Measurements from ENCODE around the gene FNBP1L. TPM values are rescaled to one million over a fixed set of nuclear protein-coding genes. Genes with fewer than 3 reads are reported as not detected.

Gene FNBP1L
- total RNA-seq, 3 donors from 2014 or later = 1.2 to 3.0 (median 1.9) TPM

DNA sequence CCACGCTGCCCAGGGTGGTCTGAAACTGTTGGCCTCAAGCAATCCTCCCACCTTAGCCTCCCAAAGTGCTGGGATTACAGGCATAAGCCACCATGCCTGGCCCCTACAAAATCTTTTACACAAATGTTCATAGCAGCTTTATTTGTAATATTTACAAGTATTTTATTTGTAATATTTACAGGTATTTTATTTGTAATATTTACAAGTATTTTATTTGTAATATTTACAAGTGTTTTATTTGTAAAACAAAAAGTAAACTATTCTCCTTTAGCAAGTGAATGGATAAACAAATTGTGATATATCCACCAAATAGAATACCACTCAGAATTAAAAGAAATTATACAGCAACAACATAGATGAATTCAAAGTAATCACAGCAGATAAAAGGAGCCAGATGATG, 11.4 kb upstream of the FNBP1L start:
- Mint-ChIP-seq H3K36me3 (ENCODE audit: insufficient read depth) (no peaks in the 10 kb centered on the region), H3K4me1 (ENCODE audit: low read depth) (peaks cover 3% of the 10 kb centered on the region), H3K4me3 (no peak overlapping the region), H3K27me3 (ENCODE audit: low read depth) (peaks cover 14% of the 10 kb centered on the region), H3K9me3 (no peaks in the 10 kb centered on the region)
- DNase-seq (no peak), ATAC-seq (no peak)

- peak; percentile 52 to 64 for ATAC-seq
- Mint-ChIP-seq H3K36me3 (ENCODE audit: insufficient read depth) (no peaks in the 10 kb centered on the region), H3K4me3 (no peak overlapping the region), H3K27me3 (ENCODE audit: low read depth) (peaks cover 19% of the 10 kb centered on the region), H3K4me1 (ENCODE audit: low read depth) (peaks cover 4% of the 10 kb centered on the region), H3K9me3 (no peaks in the 10 kb centered on the region)
- no peak for DNase-seq
Measured at GRCh38 chr1:93437976-93438605, 9.8 kb upstream of the FNBP1L start.

- no peaks in the 10 kb centered on the region for H3K9me3 Mint-ChIP-seq
- DNase-seq = no peak
- ATAC-seq = no peak
- H3K36me3 Mint-ChIP-seq (ENCODE audit: insufficient read depth) = no peaks in the 10 kb centered on the region
- peaks cover 19% of the 10 kb centered on the region for H3K27me3 Mint-ChIP-seq (ENCODE audit: low read depth)
- H3K4me3 Mint-ChIP-seq = no peak overlapping the region
- peaks cover 4% of the 10 kb centered on the region for H3K4me1 Mint-ChIP-seq (ENCODE audit: low read depth)
Measured at GRCh38 chr1:93438716-93439115, 9.2 kb upstream of the FNBP1L start.

GRCh38 chr1:93440272-93440671, 7.6 kb upstream of the FNBP1L start:
- Mint-ChIP-seq H3K9me3 (no peaks in the 10 kb centered on the region), H3K4me1 (ENCODE audit: low read depth) (peaks cover 4% of the 10 kb centered on the region), H3K4me3 (no peak overlapping the region), H3K27me3 (ENCODE audit: low read depth) (peaks cover 18% of the 10 kb centered on the region), H3K36me3 (ENCODE audit: insufficient read depth) (no peaks in the 10 kb centered on the region)
- DNase-seq = no peak
- no peak for ATAC-seq

- peaks cover 4% of the 10 kb centered on the region for H3K4me1 Mint-ChIP-seq (ENCODE audit: low read depth)
- DNase-seq = no peak
- no peak overlapping the region for H3K4me3 Mint-ChIP-seq
- no peaks in the 10 kb centered on the region for H3K36me3 Mint-ChIP-seq (ENCODE audit: insufficient read depth)
- peaks cover 22% of the 10 kb centered on the region for H3K27me3 Mint-ChIP-seq (ENCODE audit: low read depth)
- no peaks in the 10 kb centered on the region for H3K9me3 Mint-ChIP-seq
- no peak for ATAC-seq
Measured at GRCh38 chr1:93440706-93441105, 7.2 kb upstream of the FNBP1L start.

GRCh38 chr1:93441589-93441988, 6.3 kb upstream of the FNBP1L start:
- ATAC-seq (no peak), DNase-seq (no peak)
- Mint-ChIP-seq H3K9me3 (no peaks in the 10 kb centered on the region), H3K36me3 (ENCODE audit: insufficient read depth) (no peaks in the 10 kb centered on the region), H3K4me3 (no peak overlapping the region), H3K4me1 (ENCODE audit: low read depth) (peaks cover 4% of the 10 kb centered on the region), H3K27me3 (ENCODE audit: low read depth) (peaks cover 27% of the 10 kb centered on the region)

GRCh38 chr1:93442008-93442666, 5.8 kb upstream of the FNBP1L start:
- Mint-ChIP-seq H3K27me3 (ENCODE audit: low read depth) (peaks cover 32% of the 10 kb centered on the region), H3K4me3 (no peak overlapping the region), H3K4me1 (ENCODE audit: low read depth) (peaks cover 7% of the 10 kb centered on the region), H3K9me3 (no peaks in the 10 kb centered on the region), H3K36me3 (ENCODE audit: insufficient read depth) (no peaks in the 10 kb centered on the region)
- ATAC-seq (no peak), DNase-seq (no peak)

GRCh38 chr1:93442741-93443140, 5.2 kb upstream of the FNBP1L start:
- Mint-ChIP-seq H3K9me3 (no peaks in the 10 kb centered on the region), H3K4me1 (ENCODE audit: low read depth) (peaks cover 12% of the 10 kb centered on the region), H3K27me3 (ENCODE audit: low read depth) (peaks cover 35% of the 10 kb centered on the region), H3K36me3 (ENCODE audit: insufficient read depth) (no peaks in the 10 kb centered on the region), H3K4me3 (no peak overlapping the region)
- ATAC-seq = no peak
- no peak for DNase-seq

DNA sequence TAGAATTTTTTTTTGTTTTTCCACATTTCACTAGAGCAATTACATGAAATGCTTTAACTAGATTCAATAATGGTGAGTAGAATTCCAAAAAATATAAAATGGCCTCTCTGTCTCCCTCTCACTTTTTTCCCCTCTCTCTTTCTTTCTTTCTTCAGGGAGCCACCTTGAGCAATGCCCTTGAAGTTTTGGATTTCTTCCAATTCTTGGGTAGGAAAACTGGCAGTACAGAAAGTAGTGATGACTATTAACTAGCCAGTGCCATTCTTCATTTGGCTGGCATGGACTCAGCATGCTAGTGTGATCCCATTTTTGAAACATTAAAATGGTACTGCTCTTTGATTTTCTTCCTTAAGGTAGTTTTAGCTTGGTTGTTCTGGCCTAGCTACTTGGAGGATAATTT, 4.5 kb upstream of the FNBP1L start:
- DNase-seq = no peak
- Mint-ChIP-seq H3K4me1 (ENCODE audit: low read depth) (peaks cover 11% of the 10 kb centered on the region), H3K4me3 (no peak overlapping the region), H3K36me3 (ENCODE audit: insufficient read depth) (no peaks in the 10 kb centered on the region), H3K9me3 (no peaks in the 10 kb centered on the region), H3K27me3 (ENCODE audit: low read depth) (peaks cover 35% of the 10 kb centered on the region)
- ATAC-seq = no peak

DNA sequence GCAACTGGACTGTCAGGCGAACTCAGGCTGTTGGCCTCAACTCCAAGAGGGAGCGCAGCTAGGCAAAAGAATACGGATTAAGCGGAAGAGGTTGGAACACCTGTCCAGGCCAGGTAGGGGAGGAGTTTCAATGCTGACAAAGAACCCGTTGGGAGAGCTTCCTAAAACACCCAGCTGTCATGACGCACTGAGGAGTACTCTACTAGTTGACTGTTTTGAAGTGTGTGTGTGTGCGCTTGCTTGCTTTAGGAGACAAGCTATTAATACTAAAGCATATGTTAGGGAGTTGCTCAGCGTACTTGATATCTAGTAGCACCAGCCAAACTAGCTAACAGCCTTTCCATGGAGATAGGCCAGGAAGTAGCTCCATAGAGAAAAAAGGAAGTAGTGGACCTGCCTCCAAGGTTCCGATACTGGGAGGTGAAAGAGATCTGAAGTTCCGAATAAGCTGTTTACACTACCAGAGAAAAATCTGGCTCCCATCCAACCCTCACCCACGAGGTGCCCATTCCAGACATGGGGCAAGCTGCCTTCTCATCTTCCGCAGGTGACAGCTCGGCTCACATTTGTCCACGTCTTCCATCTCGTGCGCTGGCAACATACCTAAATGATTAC, 974 bp upstream of the FNBP1L start:
- Mint-ChIP-seq H3K4me3 (peak overlapping the region; percentile 86), H3K27me3 (ENCODE audit: low read depth) (peaks cover 47% of the 10 kb centered on the region), H3K36me3 (ENCODE audit: insufficient read depth) (no peaks in the 10 kb centered on the region), H3K9me3 (no peaks in the 10 kb centered on the region), H3K4me1 (ENCODE audit: low read depth) (peaks cover 19% of the 10 kb centered on the region)
- DNase-seq (no peak), ATAC-seq (no peak)

GRCh38 chr1:93448292-93448982, 519 bp downstream of the FNBP1L start:
- H3K4me3 Mint-ChIP-seq = peak overlapping the region; percentile 90
- H3K9me3 Mint-ChIP-seq = no peaks in the 10 kb centered on the region
- no peaks in the 10 kb centered on the region for H3K36me3 Mint-ChIP-seq (ENCODE audit: insufficient read depth)
- ATAC-seq (peak; percentile 60 to 63), DNase-seq (no peak)
- H3K27me3 Mint-ChIP-seq (ENCODE audit: low read depth) = peaks cover 55% of the 10 kb centered on the region
- H3K4me1 Mint-ChIP-seq (ENCODE audit: low read depth) = peaks cover 17% of the 10 kb centered on the region

- H3K27me3 Mint-ChIP-seq (ENCODE audit: low read depth) = peaks cover 61% of the 10 kb centered on the region
- DNase-seq (no peak), ATAC-seq (no peak)
- H3K9me3 Mint-ChIP-seq = no peaks in the 10 kb centered on the region
- peak overlapping the region; percentile 90 for H3K4me3 Mint-ChIP-seq
- peaks cover 17% of the 10 kb centered on the region for H3K4me1 Mint-ChIP-seq (ENCODE audit: low read depth)
- no peaks in the 10 kb centered on the region for H3K36me3 Mint-ChIP-seq (ENCODE audit: insufficient read depth)
Measured at GRCh38 chr1:93448983-93449804, 1.3 kb downstream of the FNBP1L start.

GRCh38 chr1:93450321-93450720, 2.4 kb downstream of the FNBP1L start:
- Mint-ChIP-seq H3K4me3 (no peak overlapping the region), H3K4me1 (ENCODE audit: low read depth) (peaks cover 17% of the 10 kb centered on the region), H3K36me3 (ENCODE audit: insufficient read depth) (no peaks in the 10 kb centered on the region), H3K9me3 (no peaks in the 10 kb centered on the region), H3K27me3 (ENCODE audit: low read depth) (peaks cover 64% of the 10 kb centered on the region)
- no peak for DNase-seq
- ATAC-seq = no peak

DNA sequence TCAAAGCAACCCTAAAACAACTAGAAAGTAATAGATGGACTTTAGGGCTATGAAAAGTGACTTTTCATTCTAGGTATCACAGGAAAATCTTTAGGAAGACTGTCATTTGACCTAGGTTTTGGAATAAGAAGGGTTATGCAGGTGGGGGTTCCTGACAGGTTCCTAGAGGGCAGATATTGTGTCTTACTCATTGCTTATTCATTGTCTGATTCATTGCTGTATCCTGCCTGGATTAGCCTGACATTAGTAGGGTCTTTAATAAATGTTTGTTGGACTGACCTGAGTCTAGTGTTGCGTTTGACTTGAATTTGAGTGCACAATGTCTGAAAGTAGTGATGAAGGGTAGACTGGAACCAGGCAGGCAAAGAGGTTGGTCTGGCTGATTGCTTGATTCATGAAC, 6.0 kb downstream of the FNBP1L start:
- H3K4me1 Mint-ChIP-seq (ENCODE audit: low read depth) = peaks cover 6% of the 10 kb centered on the region
- no peak for DNase-seq
- ATAC-seq = no peak

More for the DNA sequence above, 6.0 kb downstream of the FNBP1L start:
- H3K36me3 Mint-ChIP-seq (ENCODE audit: insufficient read depth) = no peaks in the 10 kb centered on the region
- H3K27me3 Mint-ChIP-seq (ENCODE audit: low read depth) = peaks cover 61% of the 10 kb centered on the region
- no peaks in the 10 kb centered on the region for H3K9me3 Mint-ChIP-seq
- H3K4me3 Mint-ChIP-seq = no peak overlapping the region

Data from activated T-cell treated with anti-CD3 and anti-CD28 coated beads, Interleukin-2, amount 50 U/mL, for 4 hours (primary cell).